IPS-18a (cell line): ENCODE results near the gene CEACAM20.

Experiments
- H3K27ac ChIP-seq: one replicate; pipeline ENCODE4 v1.5.1; 2013; ENCODE audit warnings: low read length
- H3K27me3 ChIP-seq: one replicate; pipeline ENCODE4 v1.6.1; 2013; ENCODE audit warnings: mild to moderate bottlenecking, low read length; ENCODE audit not compliant: control insufficient read depth, insufficient read depth
- H3K36me3 ChIP-seq: one replicate; pipeline ENCODE4 v1.6.1; 2013; ENCODE audit warnings: low read depth, low read length; ENCODE audit not compliant: control insufficient read depth
- H3K4me1 ChIP-seq: one replicate; pipeline ENCODE4 v1.6.1; 2013; ENCODE audit warnings: low read depth, low read length; ENCODE audit not compliant: control insufficient read depth
- H3K4me3 ChIP-seq: one replicate; pipeline ENCODE4 v1.5.1; 2013; ENCODE audit warnings: low read length
- H3K9ac ChIP-seq: one replicate; pipeline ENCODE4 v1.6.1; 2013; ENCODE audit warnings: mild to moderate bottlenecking, low read length, moderate library complexity
- H3K9me3 ChIP-seq: one replicate; pipeline ENCODE4 v1.6.1; 2013; ENCODE audit warnings: low read depth, low read length; ENCODE audit not compliant: control insufficient read depth

CEACAM20 gene

GRCh38 chr19:44529536-44529935 is at the start of gene CEACAM20:
CEACAM20 (minus strand) TSS chr19:44529675; CDS start chr19:44529509, 166 bp downstream.
- H3K4me1 ChIP-seq, result no peaks in the 10 kb centered on the region
- no peak within 1 kb of the TSS for H3K9ac ChIP-seq
- H3K27ac ChIP-seq, result no peak within 1 kb of the TSS
- no peaks in the 10 kb centered on the region for H3K36me3 ChIP-seq
- H3K9me3 ChIP-seq, result peaks cover 11% of the 10 kb centered on the region
- H3K27me3 ChIP-seq, result no peaks in the 10 kb centered on the region
- no peak within 1 kb of the TSS for H3K4me3 ChIP-seq

GRCh38 chr19:44577566-44577874 is 48.0 kb upstream of the CEACAM20 start:
- Histone ChIP-seq H3K36me3 (no peaks in the 10 kb centered on the region), H3K27ac (no peak overlapping the region), H3K27me3 (no peaks in the 10 kb centered on the region), H3K9ac (no peak overlapping the region), H3K9me3 (no peaks in the 10 kb centered on the region), H3K4me1 (no peaks in the 10 kb centered on the region), H3K4me3 (no peak overlapping the region)

GRCh38 chr19:44576843-44577565 is 47.5 kb upstream of the CEACAM20 start:
- no peaks in the 10 kb centered on the region for H3K4me1 ChIP-seq
- H3K27me3 ChIP-seq, result no peaks in the 10 kb centered on the region
- no peaks in the 10 kb centered on the region for H3K9me3 ChIP-seq
- no peaks in the 10 kb centered on the region for H3K36me3 ChIP-seq
- no peak overlapping the region for H3K9ac ChIP-seq
- no peak overlapping the region for H3K4me3 ChIP-seq
- H3K27ac ChIP-seq, result no peak overlapping the region

GRCh38 chr19:44575116-44575700 is 45.7 kb upstream of the CEACAM20 start:
- Histone ChIP-seq H3K9me3 (no peaks in the 10 kb centered on the region), H3K27ac (no peak overlapping the region), H3K9ac (no peak overlapping the region), H3K36me3 (no peaks in the 10 kb centered on the region), H3K27me3 (no peaks in the 10 kb centered on the region), H3K4me1 (no peaks in the 10 kb centered on the region), H3K4me3 (no peak overlapping the region)

- Histone ChIP-seq H3K9ac (no peak overlapping the region), H3K36me3 (no peaks in the 10 kb centered on the region)
Observed at GRCh38 chr19:44574186-44574950, 44.9 kb upstream of the CEACAM20 start.

GRCh38 chr19:44573627-44574026 is 44.2 kb upstream of the CEACAM20 start:
- H3K36me3 ChIP-seq, result no peaks in the 10 kb centered on the region
- H3K4me1 ChIP-seq, result no peaks in the 10 kb centered on the region
- H3K27me3 ChIP-seq, result no peaks in the 10 kb centered on the region
- no peak overlapping the region for H3K27ac ChIP-seq
- H3K9ac ChIP-seq, result no peak overlapping the region
- H3K4me3 ChIP-seq, result no peak overlapping the region
- H3K9me3 ChIP-seq, result no peaks in the 10 kb centered on the region

More at GRCh38 chr19:44574186-44574950, 44.9 kb upstream of the CEACAM20 start:
- Histone ChIP-seq H3K4me1 (no peaks in the 10 kb centered on the region), H3K4me3 (no peak overlapping the region), H3K27me3 (no peaks in the 10 kb centered on the region), H3K9me3 (no peaks in the 10 kb centered on the region), H3K27ac (no peak overlapping the region)

GRCh38 chr19:44573183-44573582 is 43.7 kb upstream of the CEACAM20 start:
- Histone ChIP-seq H3K9me3 (no peaks in the 10 kb centered on the region), H3K27me3 (no peaks in the 10 kb centered on the region), H3K9ac (no peak overlapping the region), H3K4me1 (no peaks in the 10 kb centered on the region), H3K36me3 (no peaks in the 10 kb centered on the region), H3K27ac (no peak overlapping the region), H3K4me3 (no peak overlapping the region)

- no peak overlapping the region for H3K9ac ChIP-seq
- no peaks in the 10 kb centered on the region for H3K36me3 ChIP-seq
- no peaks in the 10 kb centered on the region for H3K4me1 ChIP-seq
- H3K9me3 ChIP-seq, result no peaks in the 10 kb centered on the region
- H3K27me3 ChIP-seq, result no peaks in the 10 kb centered on the region
- H3K27ac ChIP-seq, result no peak overlapping the region
- H3K4me3 ChIP-seq, result no peak overlapping the region
Observed at GRCh38 chr19:44572581-44572900, 43.1 kb upstream of the CEACAM20 start.

GRCh38 chr19:44571830-44572580 is 42.5 kb upstream of the CEACAM20 start:
- H3K27me3 ChIP-seq, result peaks cover 2% of the 10 kb centered on the region
- no peak overlapping the region for H3K9ac ChIP-seq
- no peaks in the 10 kb centered on the region for H3K4me1 ChIP-seq
- H3K4me3 ChIP-seq, result no peak overlapping the region
- no peaks in the 10 kb centered on the region for H3K36me3 ChIP-seq
- no peaks in the 10 kb centered on the region for H3K9me3 ChIP-seq
- H3K27ac ChIP-seq, result no peak overlapping the region

GRCh38 chr19:44570984-44571684 is 41.7 kb upstream of the CEACAM20 start:
- Histone ChIP-seq H3K9ac (no peak overlapping the region), H3K27me3 (peaks cover 7% of the 10 kb centered on the region), H3K4me1 (no peaks in the 10 kb centered on the region), H3K36me3 (no peaks in the 10 kb centered on the region), H3K9me3 (no peaks in the 10 kb centered on the region), H3K4me3 (no peak overlapping the region), H3K27ac (no peak overlapping the region)

GRCh38 chr19:44570603-44570983 is 41.1 kb upstream of the CEACAM20 start:
- Histone ChIP-seq H3K9me3 (no peaks in the 10 kb centered on the region), H3K27ac (no peak overlapping the region), H3K27me3 (peaks cover 7% of the 10 kb centered on the region), H3K9ac (no peak overlapping the region), H3K36me3 (no peaks in the 10 kb centered on the region), H3K4me1 (no peaks in the 10 kb centered on the region), H3K4me3 (no peak overlapping the region)
